HG03469 (cell line): Measurements from ENCODE around the gene CEMP1.

Experiments
- ATAC-seq: cut with Tn5 transposase; IDR thresholded peaks from one replicate; pipeline ENCODE4 v1.9.1; 2021; ENCODE audit warnings: mild to moderate bottlenecking, moderate library complexity, moderate number of reproducible peaks; ENCODE audit not compliant: unreplicated experiment

Gene CEMP1

GRCh38 chr16:2505695-2506094, 25.5 kb downstream of the CEMP1 start:
- no peak for ATAC-seq

- ATAC-seq: no peak
Measured at GRCh38 chr16:2501946-2502895, 29.0 kb downstream of the CEMP1 start.

GRCh38 chr16:2500918-2501750, 30.1 kb downstream of the CEMP1 start:
- ATAC-seq: no peak

GRCh38 chr16:2500430-2500917, 30.7 kb downstream of the CEMP1 start:
- ATAC-seq: no peak

- no peak for ATAC-seq
Measured at GRCh38 chr16:2499890-2500429, 31.2 kb downstream of the CEMP1 start.

GRCh38 chr16:2499454-2499853, 31.8 kb downstream of the CEMP1 start:
- no peak for ATAC-seq

GRCh38 chr16:2498531-2499253, 32.5 kb downstream of the CEMP1 start:
- ATAC-seq: no peak

GRCh38 chr16:2497695-2498484, 33.3 kb downstream of the CEMP1 start:
- no peak for ATAC-seq

- ATAC-seq: no peak
Measured at GRCh38 chr16:2497116-2497630, 34.0 kb downstream of the CEMP1 start.

GRCh38 chr16:2496223-2497115, 34.7 kb downstream of the CEMP1 start:
- no peak for ATAC-seq

GRCh38 chr16:2495041-2495440, 36.2 kb downstream of the CEMP1 start:
- no peak for ATAC-seq

GRCh38 chr16:2494616-2495015, 36.6 kb downstream of the CEMP1 start:
- ATAC-seq: no peak

GRCh38 chr16:2493605-2494004, 37.6 kb downstream of the CEMP1 start:
- ATAC-seq: no peak

GRCh38 chr16:2492292-2492691, 38.9 kb downstream of the CEMP1 start:
- no peak for ATAC-seq

- ATAC-seq: no peak
Measured at GRCh38 chr16:2490190-2491105, 40.8 kb downstream of the CEMP1 start.

GRCh38 chr16:2489581-2489980, 41.6 kb downstream of the CEMP1 start:
- no peak for ATAC-seq

- ATAC-seq: no peak
Measured at GRCh38 chr16:2487903-2488531, 43.2 kb downstream of the CEMP1 start.
